HG02943 (cell line): ENCODE measurements around the gene MPPED1.

Source experiments
- ATAC-seq: cut with Tn5 transposase; IDR thresholded peaks from one replicate; pipeline ENCODE4 v1.9.1; 2021; ENCODE audit warnings: mild to moderate bottlenecking, low read depth, moderate library complexity; ENCODE audit not compliant: unreplicated experiment

MPPED1 gene

GRCh38 chr22:43408009-43408408 lies 3.8 kb upstream of the MPPED1 start:
- no peak for ATAC-seq

GRCh38 chr22:43409046-43409445 lies 2.8 kb upstream of the MPPED1 start:
- ATAC-seq, result no peak

- ATAC-seq, result no peak
Measured at GRCh38 chr22:43409800-43410199, 2.0 kb upstream of the MPPED1 start.

- no peak for ATAC-seq
Measured at GRCh38 chr22:43411040-43411868, 560 bp upstream of the MPPED1 start.

- no peak for ATAC-seq
Measured at GRCh38 chr22:43412808-43413795, 1.3 kb downstream of the MPPED1 start.

- no peak for ATAC-seq
Measured at GRCh38 chr22:43413826-43414225, 2.0 kb downstream of the MPPED1 start.

GRCh38 chr22:43415681-43416080 lies 3.9 kb downstream of the MPPED1 start:
- no peak for ATAC-seq

GRCh38 chr22:43417555-43417954 lies 5.7 kb downstream of the MPPED1 start:
- no peak for ATAC-seq

GRCh38 chr22:43418079-43418825 lies 6.4 kb downstream of the MPPED1 start:
- ATAC-seq, result no peak

- no peak for ATAC-seq
Measured at GRCh38 chr22:43419371-43420080, 7.7 kb downstream of the MPPED1 start.

GRCh38 chr22:43421046-43421665 lies 9.3 kb downstream of the MPPED1 start:
- no peak for ATAC-seq

- no peak for ATAC-seq
Measured at GRCh38 chr22:43421914-43422615, 10.3 kb downstream of the MPPED1 start.

- ATAC-seq, result no peak
Measured at GRCh38 chr22:43423046-43423445, 11.2 kb downstream of the MPPED1 start.

- ATAC-seq, result no peak
Measured at GRCh38 chr22:43424201-43424600, 12.4 kb downstream of the MPPED1 start.

- no peak for ATAC-seq
Measured at GRCh38 chr22:43424666-43425630, 13.1 kb downstream of the MPPED1 start.

GRCh38 chr22:43425976-43426785 lies 14.4 kb downstream of the MPPED1 start:
- ATAC-seq, result no peak

- no peak for ATAC-seq
Measured at GRCh38 chr22:43426816-43427215, 15.0 kb downstream of the MPPED1 start.
